Activated gamma-delta T cell treated with Interleukin-2 at 50 U/mL for 16 hours (primary cell): ENCODE measurements around the gene RAI1.

ENCODE experiments used
- DNase-seq: peaks from one replicate; pipeline ENCODE4 v3.0.0-alpha.2; 2020

RAI1 gene

GRCh38 chr17:17768424-17769088, 87.3 kb downstream of the RAI1 start:
- no peak for DNase-seq

GRCh38 chr17:17769869-17770631, 88.8 kb downstream of the RAI1 start:
- DNase-seq: no peak

GRCh38 chr17:17770632-17771044, 89.4 kb downstream of the RAI1 start:
- DNase-seq: no peak

- DNase-seq: no peak
These were observed 90.4 kb downstream of the RAI1 start for GRCh38 chr17:17771498-17772201.

GRCh38 chr17:17772231-17772630, 91.0 kb downstream of the RAI1 start:
- DNase-seq: no peak

- DNase-seq: no peak
These were observed 93.0 kb downstream of the RAI1 start for GRCh38 chr17:17774009-17774881.

GRCh38 chr17:17776889-17777288, 95.6 kb downstream of the RAI1 start:
- DNase-seq: no peak

- DNase-seq: no peak
These were observed 97.2 kb downstream of the RAI1 start for GRCh38 chr17:17778308-17779014.

GRCh38 chr17:17779015-17779611, 97.9 kb downstream of the RAI1 start:
- DNase-seq: no peak

- DNase-seq: no peak
These were observed 99.8 kb downstream of the RAI1 start for GRCh38 chr17:17780922-17781590.

- no peak for DNase-seq
These were observed 100.6 kb downstream of the RAI1 start for GRCh38 chr17:17781591-17782496.

- DNase-seq: no peak
These were observed 101.4 kb downstream of the RAI1 start for GRCh38 chr17:17782523-17783115.

- DNase-seq: peak; percentile 54
These were observed 102.0 kb downstream of the RAI1 start for GRCh38 chr17:17783116-17783824.

GRCh38 chr17:17783825-17784656, 102.8 kb downstream of the RAI1 start:
- peak; percentile 19 for DNase-seq

- DNase-seq: peak; percentile 50
These were observed 103.5 kb downstream of the RAI1 start for GRCh38 chr17:17784657-17785267.

GRCh38 chr17:17785407-17785806, 104.1 kb downstream of the RAI1 start:
- no peak for DNase-seq

- DNase-seq: no peak
These were observed 105.7 kb downstream of the RAI1 start for GRCh38 chr17:17786998-17787397.

GRCh38 chr17:17787568-17787967, 106.3 kb downstream of the RAI1 start:
- DNase-seq: no peak
